GM12801 (cell line): ENCODE measurements around the gene CRTAP.

ENCODE experiments used
- CTCF ChIP-seq: IDR thresholded peaks from one replicate; pipeline ENCODE4 v1.5.1; 2011; ENCODE audit warnings: control low read depth; ENCODE audit not compliant: insufficient read length; ENCODE audit errors: extremely low read depth

Gene CRTAP

GRCh38 chr3:33186524-33187367 is 72.9 kb downstream of the CRTAP start:
- no peak for TF ChIP-seq CTCF

- TF ChIP-seq CTCF = no peak
Measured at GRCh38 chr3:33187368-33187634, 73.5 kb downstream of the CRTAP start.

- no peak for TF ChIP-seq CTCF
Measured at GRCh38 chr3:33194303-33194702, 80.5 kb downstream of the CRTAP start.

GRCh38 chr3:33196538-33196937 is 82.7 kb downstream of the CRTAP start:
- no peak for TF ChIP-seq CTCF
